K562 (cell line): ENCODE measurements around the gene DCAF4. TPM values are rescaled to one million over a fixed set of nuclear protein-coding genes. Genes with fewer than 3 reads are reported as not detected.

Experiments
- ARID2 ChIP-seq: fragments of 450-650 bp; IDR thresholded peaks from 2 replicates; pipeline ENCODE4 v1.6.1; 2017; ENCODE audit warnings: antibody characterized with exemption, mild to moderate bottlenecking
- C11orf30 ChIP-seq: fragments of 450-650 bp; IDR thresholded peaks from 2 replicates; pipeline ENCODE4 v1.6.1; 2016; ENCODE audit warnings: low read depth, mild to moderate bottlenecking
- CCAR2 ChIP-seq: fragments of 200-400 bp; formaldehyde crosslinking; IDR thresholded peaks from 2 replicates; pipeline ENCODE4 v1.6.1; 2017; ENCODE audit warnings: mild to moderate bottlenecking, low read depth, low read length
- CHD7 ChIP-seq: fragments of 200-600 bp; sonication (generic); IDR thresholded peaks from one replicate; pipeline ENCODE4 v1.6.1; 2012; ENCODE audit warnings: mild to moderate bottlenecking, low read depth, low read length, inconsistent platforms
- HMBOX1 ChIP-seq: sonication (generic); IDR thresholded peaks from 2 replicates; pipeline ENCODE4 v1.6.1; 2016
- KDM4B ChIP-seq, 2 experiments: fragments of 450-650 bp in 1 of 2; sonication (generic) in 1 of 2; IDR thresholded peaks; 2 replicates each; pipeline ENCODE4 v1.6.1; 2016 to 2017; ENCODE audit warnings: borderline replicate concordance in 2 of 2, antibody characterized with exemption in 1 of 2, low read depth in 1 of 2, mild to moderate bottlenecking in 1 of 2
- LCOR ChIP-seq: sonication (generic); formaldehyde crosslinking; IDR thresholded peaks from 2 replicates; pipeline ENCODE4 v1.8.0; 2022; ENCODE audit warnings: mild to moderate bottlenecking, missing genetic modification reagents
- NFE2 ChIP-seq: IDR thresholded peaks from 2 replicates; pipeline ENCODE4 v1.6.1; 2014; ENCODE audit warnings: antibody characterized with exemption, low read depth
- RUNX1 ChIP-seq: sonication (generic); IDR thresholded peaks from 2 replicates; pipeline ENCODE4 v1.6.1; 2016; ENCODE audit warnings: antibody characterized with exemption, low read depth
- SIX5 ChIP-seq, 2 experiments: IDR thresholded peaks; 2 replicates each; pipeline ENCODE4 v1.6.1; 2011; ENCODE audit warnings: low read length in 2 of 2, borderline replicate concordance in 1 of 2, low read depth in 1 of 2, mild to moderate bottlenecking in 1 of 2, moderate library complexity in 1 of 2; ENCODE audit not compliant: insufficient read depth in 1 of 2
- SMAD4 ChIP-seq: fragments of 250-450 bp; sonication (Bioruptor Pico); conservative IDR thresholded peaks from 2 replicates; pipeline ENCODE4 v1.8.0; 2021; ENCODE audit warnings: inconsistent platforms, mild to moderate bottlenecking, moderate library complexity
- ZKSCAN3 ChIP-seq: fragments of 250-450 bp; sonication (Bioruptor Pico); IDR thresholded peaks from 2 replicates; pipeline ENCODE4 v1.4.0; 2020
- ZNF347 ChIP-seq: fragments of 450-650 bp; formaldehyde crosslinking; IDR thresholded peaks from 2 replicates; pipeline ENCODE4 v1.4.0; 2020; ENCODE audit warnings: low read depth, mild to moderate bottlenecking, moderate library complexity
- polyA plus RNA-seq, 8 experiments: library from polyadenylated mRNA; depleted of rRNA in 4 of 8; stranded (reverse) in 5 of 8; unstranded in 3 of 8; fragments of >200 nt; fragmentation: Nextera tagmentation in 2 of 8; fragmentation: Illumina TruSeq in 1 of 8; extraction: Ambion mirVana in 2 of 8; extraction: Trizol in 1 of 8; gene quantifications; 2 replicates each; pipeline versions ENCODE4 v1.2.1 to v1.2.3, GENCODE V29; 2011 to 2014; ENCODE audit warnings: inconsistent platforms in 1 of 8, missing spikeins in 1 of 8
- total RNA-seq, 7 experiments: library from RNA; depleted of rRNA in 6 of 7; stranded (reverse); fragments of >200 nt in 6 of 7; fragmentation: Illumina TruSeq in 2 of 7; extraction: Trizol in 2 of 7; gene quantifications; 2 replicates each; pipeline versions ENCODE4 v1.2.1 to v1.2.3, GENCODE V29; 2011 to 2021; ENCODE audit warnings: low replicate concordance in 1 of 7
- TF ChIP-seq, protein P1 (sequence below): sonication (generic); formaldehyde crosslinking; IDR thresholded peaks from 2 replicates; pipeline ENCODE4 v1.4.0; 2020; ENCODE audit warnings: mild to moderate bottlenecking, missing genetic modification reagents

The DCAF4 gene
- total and polyA plus RNA-seq, 9 of the 15 experiments (the other 6 are each of a cell fraction or from before 2014, with no cell fraction given), result 2.7 to 49.2 (median 22.9) TPM

GRCh38 chr14:72894623-72895378 lies 31.5 kb upstream of the DCAF4 start (continued):
- no peak for TF ChIP-seq LCOR (CRISPR knock-in tag)
- no peak for TF ChIP-seq RUNX1
- TF ChIP-seq SMAD4, result no peak
- no peak for TF ChIP-seq ZNF347 (CRISPR knock-in tag)
- TF ChIP-seq C11orf30, result peak; percentile 43; the same call in 1 of the 2 replicates
- 0 out of 2 replicates have a peak, but pooled peaks have one; percentile 22 for TF ChIP-seq HMBOX1
- TF ChIP-seq ZKSCAN3, result no peak
- TF ChIP-seq CCAR2, result no peak
- TF ChIP-seq, protein P1, sequence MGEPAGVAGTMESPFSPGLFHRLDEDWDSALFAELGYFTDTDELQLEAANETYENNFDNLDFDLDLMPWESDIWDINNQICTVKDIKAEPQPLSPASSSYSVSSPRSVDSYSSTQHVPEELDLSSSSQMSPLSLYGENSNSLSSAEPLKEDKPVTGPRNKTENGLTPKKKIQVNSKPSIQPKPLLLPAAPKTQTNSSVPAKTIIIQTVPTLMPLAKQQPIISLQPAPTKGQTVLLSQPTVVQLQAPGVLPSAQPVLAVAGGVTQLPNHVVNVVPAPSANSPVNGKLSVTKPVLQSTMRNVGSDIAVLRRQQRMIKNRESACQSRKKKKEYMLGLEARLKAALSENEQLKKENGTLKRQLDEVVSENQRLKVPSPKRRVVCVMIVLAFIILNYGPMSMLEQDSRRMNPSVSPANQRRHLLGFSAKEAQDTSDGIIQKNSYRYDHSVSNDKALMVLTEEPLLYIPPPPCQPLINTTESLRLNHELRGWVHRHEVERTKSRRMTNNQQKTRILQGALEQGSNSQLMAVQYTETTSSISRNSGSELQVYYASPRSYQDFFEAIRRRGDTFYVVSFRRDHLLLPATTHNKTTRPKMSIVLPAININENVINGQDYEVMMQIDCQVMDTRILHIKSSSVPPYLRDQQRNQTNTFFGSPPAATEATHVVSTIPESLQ, result no peak
- TF ChIP-seq ARID2, result no peak
- TF ChIP-seq CHD7, result no peak
- no peak for TF ChIP-seq KDM4B (IDR thresholded peaks at IDR 0.05; ENCODE audit: borderline replicate concordance in 2 of 2, low read depth in 1 of 2)
- no peak for TF ChIP-seq SIX5 (IDR thresholded peaks at IDR 0.05; ENCODE audit: borderline replicate concordance in 1 of 2, insufficient read depth in 1 of 2, low read depth in 1 of 2, low read length in 2 of 2)
- peak; percentile 74 for TF ChIP-seq NFE2
